Lower leg skin (tissue), 3 donors: ENCODE results near the gene SLC25A51.

Experiments
- CTCF ChIP-seq, 3 donors: fragments of 450-650 bp; IDR thresholded peaks; one replicate each; pipeline ENCODE4 v1.5.1; 2016; ENCODE audit warnings: antibody characterized with exemption in 3 of 3, mild to moderate bottlenecking in 3 of 3, moderate library complexity in 2 of 3
- POLR2A ChIP-seq, 2 donors: fragments of 450-650 bp; IDR thresholded peaks; one replicate each; pipeline ENCODE4 v1.6.1; 2016 to 2017; ENCODE audit warnings: antibody characterized with exemption in 2 of 2, mild to moderate bottlenecking in 1 of 2, moderate library complexity in 1 of 2

GRCh38 chr9:37943345-37944265 lies 39.7 kb upstream of the SLC25A51 start:
- no peak for TF ChIP-seq CTCF (IDR thresholded peaks at IDR 0.05)
- TF ChIP-seq POLR2A (IDR thresholded peaks at IDR 0.05) = no peak
